SK-N-MC (cell line): Measurements from ENCODE around the gene KIFBP.

Experiments
- EZH2 ChIP-seq: fragments of 200-600 bp; sonication (generic); IDR thresholded peaks from one replicate; pipeline ENCODE4 v1.6.1; 2017; ENCODE audit warnings: antibody characterized with exemption
- POLR2AphosphoS5 ChIP-seq: IDR thresholded peaks from 2 replicates; pipeline ENCODE4 v1.6.1; 2012; ENCODE audit warnings: mild to moderate bottlenecking, low read depth, low read length, borderline replicate concordance

DNA sequence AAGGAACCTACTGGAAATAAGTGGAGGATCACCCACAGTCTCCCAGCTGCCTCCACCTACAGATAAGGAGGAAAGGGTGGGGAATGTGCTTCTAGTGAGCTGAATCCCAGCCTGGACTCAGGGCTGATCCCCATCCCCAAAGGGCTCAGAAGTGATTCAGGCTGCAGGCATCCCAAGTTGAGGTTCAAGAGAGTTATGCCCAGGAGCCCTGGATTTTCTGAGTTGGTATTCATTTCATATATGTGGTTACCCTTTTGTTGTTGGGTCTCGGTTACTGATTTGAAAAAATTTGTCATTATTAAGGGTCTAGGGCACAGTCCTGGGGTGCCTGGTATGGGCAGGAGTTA is 69.3 kb downstream of the KIFBP start:
- no peak for TF ChIP-seq EZH2
- TF ChIP-seq POLR2AphosphoS5: no peak
